Ascending aorta (tissue), 2 donors: ENCODE data around the gene CD2AP. TPM values are rescaled to one million over a fixed set of nuclear protein-coding genes. Genes with fewer than 3 reads are reported as not detected.

Source experiments
- DNase-seq, 2 donors: peaks; one replicate each; pipeline ENCODE4 v3.0.0-alpha.2; 2019; ENCODE audit warnings: low spot score in 2 of 2
- H3K27ac ChIP-seq, 2 donors: fragments of 200-600 bp; sonication (generic); one replicate each; pipeline ENCODE4 v1.5.1; 2016 to 2017; ENCODE audit warnings: mild to moderate bottlenecking in 1 of 2
- H3K27me3 ChIP-seq: fragments of 200-600 bp; sonication (generic); one replicate; pipeline ENCODE4 v1.5.1; 2017
- H3K36me3 ChIP-seq, 2 donors: fragments of 200-600 bp; sonication (generic); one replicate each; pipeline ENCODE4 v1.5.1; 2016
- H3K4me1 ChIP-seq, 2 donors: fragments of 200-600 bp; sonication (generic); one replicate each; pipeline ENCODE4 v1.5.1; 2016 to 2017; ENCODE audit warnings: mild to moderate bottlenecking in 1 of 2
- H3K4me3 ChIP-seq, 2 donors: fragments of 200-600 bp; sonication (generic); one replicate each; pipeline ENCODE4 v1.5.1; 2016 to 2017; ENCODE audit warnings: mild to moderate bottlenecking in 1 of 2
- H3K9me3 ChIP-seq, 2 donors: fragments of 200-600 bp; sonication (generic); one replicate each; pipeline ENCODE4 v1.5.1; 2016
- CTCF ChIP-seq, 3 experiments: fragments of 200-600 bp in 2 of 3; fragments of 450-650 bp in 1 of 3; sonication (generic) in 2 of 3; IDR thresholded peaks; one replicate each; pipeline ENCODE4 v1.5.1; 2016 to 2019; ENCODE audit warnings: antibody characterized with exemption in 3 of 3, mild to moderate bottlenecking in 1 of 3, moderate library complexity in 1 of 3
- intact Hi-C: fragments of 100-400 bp; cut with DNase I; formaldehyde crosslinking; loops from one replicate; pipeline ENCODE4 v1.15.1; 2023
- total RNA-seq: library from RNA; depleted of rRNA; stranded (reverse); fragments of >200 nt; gene quantifications from one replicate; pipeline ENCODE4 v1.1.0, GENCODE V29; 2016

The CD2AP gene
- total RNA-seq, 1 donor from 2014 or later = 18.9 TPM

- TF ChIP-seq CTCF (IDR thresholded peaks at IDR 0.05) = no peak
- Histone ChIP-seq H3K36me3 (peaks cover 5 to 8% of the 10 kb centered on the region in 2 donors), H3K4me3 (no peak overlapping the region), H3K9me3 (no peaks in the 10 kb centered on the region), H3K27ac (no peak overlapping the region), H3K4me1 (no peaks in the 10 kb centered on the region), H3K27me3 (no peaks in the 10 kb centered on the region)
- intact Hi-C loops = no loop called here
- DNase-seq = no peak
Measured at GRCh38 chr6:47573109-47573508, 95.5 kb downstream of the CD2AP start.

DNA sequence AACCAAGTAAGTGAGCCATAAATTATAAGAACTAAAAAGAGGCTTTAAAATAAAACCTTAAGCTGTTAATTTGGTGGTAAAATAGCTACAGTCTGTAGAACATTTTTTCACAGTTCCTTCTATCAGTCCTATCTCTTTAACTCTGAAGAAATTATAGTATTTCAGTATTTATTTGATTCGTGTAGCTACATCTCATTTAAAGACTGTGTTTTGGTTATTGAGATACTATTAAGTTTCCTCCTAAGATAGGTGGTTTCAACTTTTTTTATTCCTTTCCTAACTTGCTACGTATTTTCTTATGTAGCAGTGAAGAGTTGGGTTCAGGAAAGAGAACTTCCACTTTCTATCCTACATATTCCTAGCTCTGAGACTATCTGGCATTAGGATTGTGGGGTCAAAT, 97.2 kb downstream of the CD2AP start:
- Histone ChIP-seq H3K4me3 (no peak overlapping the region), H3K36me3 (peaks cover 6 to 18% of the 10 kb centered on the region in 2 donors), H3K9me3 (no peaks in the 10 kb centered on the region), H3K27ac (no peak overlapping the region), H3K4me1 (no peaks in the 10 kb centered on the region), H3K27me3 (no peaks in the 10 kb centered on the region)
- intact Hi-C loops = no loop called here
- no peak for DNase-seq
- no peak for TF ChIP-seq CTCF (IDR thresholded peaks at IDR 0.05)

DNA sequence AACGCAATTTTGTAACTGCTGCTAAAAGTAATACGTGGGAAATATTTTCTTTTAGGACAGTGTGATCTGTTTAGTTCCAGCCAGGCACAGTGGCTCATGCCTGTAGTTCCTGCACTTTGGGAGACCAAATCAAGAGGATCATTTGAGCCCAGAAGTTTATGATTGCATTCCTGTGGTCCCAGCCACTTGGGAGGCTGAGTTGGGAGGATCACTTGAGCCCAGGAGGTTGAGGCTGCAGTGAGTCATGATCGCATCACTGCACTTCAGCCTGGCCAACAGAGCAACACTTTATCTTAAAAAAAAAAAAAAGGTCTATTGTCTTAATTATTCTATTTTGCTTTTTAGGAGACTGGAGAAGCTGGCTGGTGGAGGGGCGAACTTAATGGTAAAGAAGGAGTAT, 101.5 kb downstream of the CD2AP start:
- intact Hi-C loops = no loop called here
- Histone ChIP-seq H3K27me3 (no peaks in the 10 kb centered on the region), H3K36me3 (peaks cover 15 to 25% of the 10 kb centered on the region in 2 donors), H3K27ac (no peak overlapping the region), H3K4me1 (no peaks in the 10 kb centered on the region), H3K9me3 (no peaks in the 10 kb centered on the region), H3K4me3 (no peak overlapping the region)
- no peak for DNase-seq
- TF ChIP-seq CTCF (IDR thresholded peaks at IDR 0.05) = no peak

DNA sequence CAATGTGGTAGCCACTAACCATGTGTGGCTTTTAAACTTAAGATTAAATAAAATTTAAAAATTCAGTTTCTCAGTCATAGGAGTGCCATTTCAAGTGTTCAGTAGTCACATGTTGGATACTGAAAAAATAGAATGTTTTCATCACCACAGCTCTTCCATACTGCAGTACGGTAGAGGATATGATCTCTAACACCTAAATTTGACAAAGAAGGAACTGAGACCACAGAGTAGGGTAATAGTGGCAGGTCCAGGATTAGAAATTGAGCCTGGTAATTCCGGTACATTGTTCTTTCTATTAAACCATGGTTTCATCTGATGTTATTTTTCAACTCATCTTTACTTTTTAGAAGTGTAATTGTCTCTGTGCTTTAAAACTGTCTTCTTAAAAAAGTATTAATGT, 104.0 kb downstream of the CD2AP start:
- intact Hi-C loops = no loop called here

GRCh38 chr6:47587493-47587892, 109.9 kb downstream of the CD2AP start:
- DNase-seq = no peak
- Histone ChIP-seq H3K36me3 (peaks cover 6 to 10% of the 10 kb centered on the region in 2 donors), H3K4me3 (no peak overlapping the region), H3K27ac (no peak overlapping the region), H3K9me3 (no peaks in the 10 kb centered on the region), H3K27me3 (no peaks in the 10 kb centered on the region), H3K4me1 (no peaks in the 10 kb centered on the region)
- intact Hi-C loops = no loop called here
- no peak for TF ChIP-seq CTCF (IDR thresholded peaks at IDR 0.05)

More for the DNA sequence above, 104.0 kb downstream of the CD2AP start:
- DNase-seq = no peak
- no peak for TF ChIP-seq CTCF (IDR thresholded peaks at IDR 0.05)
- H3K27ac ChIP-seq = no peak overlapping the region
- H3K9me3 ChIP-seq = no peaks in the 10 kb centered on the region
- peaks cover 15 to 24% of the 10 kb centered on the region in 2 donors for H3K36me3 ChIP-seq
- H3K4me1 ChIP-seq = no peaks in the 10 kb centered on the region
- no peaks in the 10 kb centered on the region for H3K27me3 ChIP-seq
- no peak overlapping the region for H3K4me3 ChIP-seq
